ENCODE results near the gene KRTAP5-1.

The KRTAP5-1 gene

GRCh38 chr11:1564535-1565172, 20.4 kb downstream of the KRTAP5-1 start:
- Histone ChIP-seq H3K9me2 (replicated peaks; ENCODE audit: insufficient read depth, low read length) (no peaks in the 10 kb centered on the region), H3F3A (ENCODE audit: insufficient read depth) (no peaks in the 10 kb centered on the region), H3K9ac (ENCODE audit: low read length) (no peak overlapping the region), H3K36me3 (ENCODE audit: low read length) (no peaks in the 10 kb centered on the region), H3K79me2 (ENCODE audit: insufficient read depth, low read length) (no peaks in the 10 kb centered on the region), H3K27ac (ENCODE audit: low read depth, low read length) (no peak overlapping the region), H3K9me3 (ENCODE audit: insufficient read depth, low read length) (no peaks in the 10 kb centered on the region), H4K20me1 (ENCODE audit: low read depth, low read length) (no peaks in the 10 kb centered on the region), H3K27me3 (ENCODE audit: low read length) (no peaks in the 10 kb centered on the region), H3K4me2 (ENCODE audit: low read depth, low read length, poor library complexity, severe bottlenecking) (no peak overlapping the region), H3K4me3 (ENCODE audit: insufficient read depth, low read length, poor library complexity, severe bottlenecking) (no peak overlapping the region), H2AFZ (ENCODE audit: low read depth, low read length, severe bottlenecking) (no peak overlapping the region)
- TF ChIP-seq, protein P1, sequence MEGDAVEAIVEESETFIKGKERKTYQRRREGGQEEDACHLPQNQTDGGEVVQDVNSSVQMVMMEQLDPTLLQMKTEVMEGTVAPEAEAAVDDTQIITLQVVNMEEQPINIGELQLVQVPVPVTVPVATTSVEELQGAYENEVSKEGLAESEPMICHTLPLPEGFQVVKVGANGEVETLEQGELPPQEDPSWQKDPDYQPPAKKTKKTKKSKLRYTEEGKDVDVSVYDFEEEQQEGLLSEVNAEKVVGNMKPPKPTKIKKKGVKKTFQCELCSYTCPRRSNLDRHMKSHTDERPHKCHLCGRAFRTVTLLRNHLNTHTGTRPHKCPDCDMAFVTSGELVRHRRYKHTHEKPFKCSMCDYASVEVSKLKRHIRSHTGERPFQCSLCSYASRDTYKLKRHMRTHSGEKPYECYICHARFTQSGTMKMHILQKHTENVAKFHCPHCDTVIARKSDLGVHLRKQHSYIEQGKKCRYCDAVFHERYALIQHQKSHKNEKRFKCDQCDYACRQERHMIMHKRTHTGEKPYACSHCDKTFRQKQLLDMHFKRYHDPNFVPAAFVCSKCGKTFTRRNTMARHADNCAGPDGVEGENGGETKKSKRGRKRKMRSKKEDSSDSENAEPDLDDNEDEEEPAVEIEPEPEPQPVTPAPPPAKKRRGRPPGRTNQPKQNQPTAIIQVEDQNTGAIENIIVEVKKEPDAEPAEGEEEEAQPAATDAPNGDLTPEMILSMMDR (IDR thresholded peaks at IDR 0.05; ENCODE audit: insufficient read depth, low read length, poor library complexity, severe bottlenecking) = no peak
- no peak for TF ChIP-seq EZH2phosphoT487 (conservative IDR thresholded peaks at IDR 0.05; ENCODE audit: low read length)

DNA sequence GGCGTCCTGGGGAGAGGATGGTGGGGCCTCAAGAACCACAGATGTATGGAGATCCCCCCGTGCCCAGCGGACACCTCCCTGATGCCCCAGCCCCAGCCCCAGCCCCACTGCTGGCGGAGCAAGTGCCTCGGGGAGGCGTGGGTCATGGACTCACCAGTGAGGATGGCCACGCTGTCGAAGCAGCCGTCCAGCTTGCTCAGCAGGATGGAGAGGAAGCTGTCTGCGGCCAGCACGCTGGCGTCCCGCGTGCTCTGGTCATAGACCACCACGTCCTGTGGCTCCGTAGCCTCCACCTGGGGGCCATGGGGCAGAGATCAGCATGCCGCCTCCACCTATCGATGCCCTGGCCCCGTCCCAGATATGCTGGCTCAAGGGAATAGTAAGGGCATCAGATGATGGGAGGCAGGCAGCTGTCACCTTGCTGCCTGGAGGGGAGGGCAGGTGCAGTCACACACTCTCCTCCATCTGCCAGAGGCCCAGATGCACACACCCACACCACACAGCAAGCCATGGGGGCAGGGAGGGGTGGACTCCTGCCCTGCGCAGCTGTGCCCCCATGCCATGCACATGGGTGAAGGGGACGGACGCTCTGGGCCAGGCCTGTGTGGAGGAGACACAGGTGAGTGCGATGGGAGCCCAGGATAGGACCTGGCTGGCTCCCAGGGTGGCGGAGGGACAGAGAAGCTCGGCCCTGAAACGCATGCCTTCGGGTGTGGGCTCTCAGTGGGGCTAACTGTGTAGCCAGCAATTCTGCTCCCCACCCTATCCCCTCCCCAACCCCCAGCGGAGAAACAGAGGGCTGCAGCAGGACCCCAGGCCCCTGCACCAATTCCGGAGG, 21.2 kb downstream of the KRTAP5-1 start:
- H3K9ac ChIP-seq (ENCODE audit: low read length) = no peak overlapping the region
- no peaks in the 10 kb centered on the region for H3K36me3 ChIP-seq (ENCODE audit: low read length)

GRCh38 chr11:1563149-1563638, 21.9 kb downstream of the KRTAP5-1 start:
- Histone ChIP-seq H3K9me2 (replicated peaks; ENCODE audit: insufficient read depth, low read length) (no peaks in the 10 kb centered on the region), H3K4me3 (ENCODE audit: insufficient read depth, low read length, poor library complexity, severe bottlenecking) (no peak overlapping the region), H3K36me3 (ENCODE audit: low read length) (no peaks in the 10 kb centered on the region), H3K4me2 (ENCODE audit: low read depth, low read length, poor library complexity, severe bottlenecking) (no peak overlapping the region), H2AFZ (ENCODE audit: low read depth, low read length, severe bottlenecking) (no peak overlapping the region), H3K9me3 (ENCODE audit: insufficient read depth, low read length) (no peaks in the 10 kb centered on the region), H3K79me2 (ENCODE audit: insufficient read depth, low read length) (no peaks in the 10 kb centered on the region), H3K9ac (ENCODE audit: low read length) (no peak overlapping the region), H4K20me1 (ENCODE audit: low read depth, low read length) (no peaks in the 10 kb centered on the region), H3K27me3 (ENCODE audit: low read length) (no peaks in the 10 kb centered on the region), H3F3A (ENCODE audit: insufficient read depth) (no peaks in the 10 kb centered on the region), H3K27ac (ENCODE audit: low read depth, low read length) (no peak overlapping the region)
- no peak for TF ChIP-seq EZH2phosphoT487 (conservative IDR thresholded peaks at IDR 0.05; ENCODE audit: low read length)
- TF ChIP-seq, protein P1 (IDR thresholded peaks at IDR 0.05; ENCODE audit: insufficient read depth, low read length, poor library complexity, severe bottlenecking) = no peak

More for the DNA sequence above, 21.2 kb downstream of the KRTAP5-1 start:
- H3K27me3 ChIP-seq (ENCODE audit: low read length) = no peaks in the 10 kb centered on the region
- no peak overlapping the region for H3K4me2 ChIP-seq (ENCODE audit: low read depth, low read length, poor library complexity, severe bottlenecking)
- no peak overlapping the region for H3K27ac ChIP-seq (ENCODE audit: low read depth, low read length)
- H2AFZ ChIP-seq (ENCODE audit: low read depth, low read length, severe bottlenecking) = no peak overlapping the region
- H3K79me2 ChIP-seq (ENCODE audit: insufficient read depth, low read length) = no peaks in the 10 kb centered on the region
- no peaks in the 10 kb centered on the region for H3F3A ChIP-seq (ENCODE audit: insufficient read depth)
- no peaks in the 10 kb centered on the region for H3K9me3 ChIP-seq (ENCODE audit: insufficient read depth, low read length)
- H4K20me1 ChIP-seq (ENCODE audit: low read depth, low read length) = no peaks in the 10 kb centered on the region
- TF ChIP-seq, protein P1 (IDR thresholded peaks at IDR 0.05; ENCODE audit: insufficient read depth, low read length, poor library complexity, severe bottlenecking) = no peak
- TF ChIP-seq EZH2phosphoT487 (conservative IDR thresholded peaks at IDR 0.05; ENCODE audit: low read length) = no peak
- no peaks in the 10 kb centered on the region for H3K9me2 ChIP-seq (replicated peaks; ENCODE audit: insufficient read depth, low read length)
- H3K4me3 ChIP-seq (ENCODE audit: insufficient read depth, low read length, poor library complexity, severe bottlenecking) = no peak overlapping the region
